HepG2 (cell line): ENCODE measurements around the gene TSC22D2.

Experiments
- HCFC1 ChIP-seq: fragments of 150-350 bp; IDR thresholded peaks from 2 replicates; pipeline ENCODE4 v1.6.1; 2014; ENCODE audit warnings: low read depth, low read length
- JUN ChIP-seq: sonication (generic); formaldehyde crosslinking; IDR thresholded peaks from 2 replicates; pipeline ENCODE4 v1.4.0; 2020; ENCODE audit warnings: mild to moderate bottlenecking, missing genetic modification reagents
- JUND ChIP-seq: sonication (generic); formaldehyde crosslinking; IDR thresholded peaks from 2 replicates; pipeline ENCODE4 v1.8.0; 2022; ENCODE audit warnings: mild to moderate bottlenecking, missing genetic modification reagents
- SP2 ChIP-seq: sonication (generic); formaldehyde crosslinking; IDR thresholded peaks from 2 replicates; pipeline ENCODE4 v1.5.1; 2020; ENCODE audit warnings: mild to moderate bottlenecking, missing genetic modification reagents
- ZNF24 ChIP-seq: fragments of 450-650 bp; IDR thresholded peaks from 2 replicates; pipeline ENCODE4 v1.6.1; 2017; ENCODE audit warnings: antibody characterized with exemption, mild to moderate bottlenecking
- ZNF629 ChIP-seq: sonication (generic); formaldehyde crosslinking; conservative IDR thresholded peaks from 2 replicates; pipeline ENCODE4 v1.5.0; 2020; ENCODE audit warnings: missing genetic modification reagents
- TF ChIP-seq, protein P1 (sequence below): fragments of 450-650 bp; IDR thresholded peaks from 2 replicates; pipeline ENCODE4 v1.6.1; 2016
- TF ChIP-seq, protein P2 (sequence below), 2 experiments: sonication (generic) in 1 of 2; formaldehyde crosslinking in 1 of 2; IDR thresholded peaks; 2 replicates each; pipeline versions ENCODE4 v1.6.1 to v1.9.0; 2014 to 2022; ENCODE audit warnings: antibody characterized with exemption in 1 of 2, borderline replicate concordance in 1 of 2, inconsistent platforms in 1 of 2, low read depth in 1 of 2, missing genetic modification reagents in 1 of 2
- TF ChIP-seq, protein P3 (sequence below): sonication (generic); formaldehyde crosslinking; IDR thresholded peaks from 2 replicates; pipeline ENCODE4 v1.8.1; 2023; ENCODE audit warnings: missing genetic modification reagents, inconsistent platforms, borderline replicate concordance
- TF ChIP-seq, protein P4 (sequence below): sonication (generic); formaldehyde crosslinking; IDR thresholded peaks from 2 replicates; pipeline ENCODE4 v1.5.0; 2020; ENCODE audit warnings: mild to moderate bottlenecking, missing genetic modification reagents, moderate library complexity

DNA sequence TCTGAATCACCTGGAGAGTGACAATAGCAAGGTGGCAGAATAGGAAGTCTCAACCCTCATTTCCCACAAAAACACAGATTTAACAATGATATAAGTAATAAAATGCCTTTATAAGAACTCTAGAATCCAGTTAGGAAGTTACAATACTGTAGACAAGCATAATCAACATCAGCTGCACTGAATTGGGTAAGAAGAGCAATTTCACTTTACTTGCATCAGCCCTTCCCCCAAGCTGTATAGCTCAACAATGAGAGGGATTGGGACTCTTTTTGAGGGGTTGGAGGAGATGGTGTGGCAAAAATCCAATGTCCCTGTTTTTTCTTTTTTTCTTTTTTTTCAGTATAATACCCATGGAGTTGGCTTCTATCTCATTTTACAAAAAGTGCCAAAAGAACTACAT lies 75.1 kb downstream of the TSC22D2 start:
- no peak for TF ChIP-seq ZNF24
- no peak for TF ChIP-seq HCFC1
- TF ChIP-seq, protein P1, sequence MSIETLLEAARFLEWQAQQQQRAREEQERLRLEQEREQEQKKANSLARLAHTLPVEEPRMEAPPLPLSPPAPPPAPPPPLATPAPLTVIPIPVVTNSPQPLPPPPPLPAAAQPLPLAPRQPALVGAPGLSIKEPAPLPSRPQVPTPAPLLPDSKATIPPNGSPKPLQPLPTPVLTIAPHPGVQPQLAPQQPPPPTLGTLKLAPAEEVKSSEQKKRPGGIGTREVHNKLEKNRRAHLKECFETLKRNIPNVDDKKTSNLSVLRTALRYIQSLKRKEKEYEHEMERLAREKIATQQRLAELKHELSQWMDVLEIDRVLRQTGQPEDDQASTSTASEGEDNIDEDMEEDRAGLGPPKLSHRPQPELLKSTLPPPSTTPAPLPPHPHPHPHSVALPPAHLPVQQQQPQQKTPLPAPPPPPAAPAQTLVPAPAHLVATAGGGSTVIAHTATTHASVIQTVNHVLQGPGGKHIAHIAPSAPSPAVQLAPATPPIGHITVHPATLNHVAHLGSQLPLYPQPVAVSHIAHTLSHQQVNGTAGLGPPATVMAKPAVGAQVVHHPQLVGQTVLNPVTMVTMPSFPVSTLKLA, result no peak
- TF ChIP-seq, protein P2, sequence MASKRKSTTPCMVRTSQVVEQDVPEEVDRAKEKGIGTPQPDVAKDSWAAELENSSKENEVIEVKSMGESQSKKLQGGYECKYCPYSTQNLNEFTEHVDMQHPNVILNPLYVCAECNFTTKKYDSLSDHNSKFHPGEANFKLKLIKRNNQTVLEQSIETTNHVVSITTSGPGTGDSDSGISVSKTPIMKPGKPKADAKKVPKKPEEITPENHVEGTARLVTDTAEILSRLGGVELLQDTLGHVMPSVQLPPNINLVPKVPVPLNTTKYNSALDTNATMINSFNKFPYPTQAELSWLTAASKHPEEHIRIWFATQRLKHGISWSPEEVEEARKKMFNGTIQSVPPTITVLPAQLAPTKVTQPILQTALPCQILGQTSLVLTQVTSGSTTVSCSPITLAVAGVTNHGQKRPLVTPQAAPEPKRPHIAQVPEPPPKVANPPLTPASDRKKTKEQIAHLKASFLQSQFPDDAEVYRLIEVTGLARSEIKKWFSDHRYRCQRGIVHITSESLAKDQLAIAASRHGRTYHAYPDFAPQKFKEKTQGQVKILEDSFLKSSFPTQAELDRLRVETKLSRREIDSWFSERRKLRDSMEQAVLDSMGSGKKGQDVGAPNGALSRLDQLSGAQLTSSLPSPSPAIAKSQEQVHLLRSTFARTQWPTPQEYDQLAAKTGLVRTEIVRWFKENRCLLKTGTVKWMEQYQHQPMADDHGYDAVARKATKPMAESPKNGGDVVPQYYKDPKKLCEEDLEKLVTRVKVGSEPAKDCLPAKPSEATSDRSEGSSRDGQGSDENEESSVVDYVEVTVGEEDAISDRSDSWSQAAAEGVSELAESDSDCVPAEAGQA (IDR thresholded peaks at IDR 0.05; ENCODE audit: low read depth), result no peak
- TF ChIP-seq, protein P2 (CRISPR knock-in tag; IDR thresholded peaks at IDR 0.05; ENCODE audit: borderline replicate concordance), result no peak
- TF ChIP-seq ZNF629 (CRISPR knock-in tag), result no peak
- no peak for TF ChIP-seq SP2
- TF ChIP-seq, protein P3, sequence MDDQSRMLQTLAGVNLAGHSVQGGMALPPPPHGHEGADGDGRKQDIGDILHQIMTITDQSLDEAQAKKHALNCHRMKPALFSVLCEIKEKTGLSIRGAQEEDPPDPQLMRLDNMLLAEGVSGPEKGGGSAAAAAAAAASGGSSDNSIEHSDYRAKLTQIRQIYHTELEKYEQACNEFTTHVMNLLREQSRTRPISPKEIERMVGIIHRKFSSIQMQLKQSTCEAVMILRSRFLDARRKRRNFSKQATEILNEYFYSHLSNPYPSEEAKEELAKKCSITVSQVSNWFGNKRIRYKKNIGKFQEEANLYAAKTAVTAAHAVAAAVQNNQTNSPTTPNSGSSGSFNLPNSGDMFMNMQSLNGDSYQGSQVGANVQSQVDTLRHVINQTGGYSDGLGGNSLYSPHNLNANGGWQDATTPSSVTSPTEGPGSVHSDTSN (CRISPR knock-in tag), result no peak
- TF ChIP-seq JUND (CRISPR knock-in tag), result no peak
- TF ChIP-seq JUN (CRISPR knock-in tag), result no peak
- TF ChIP-seq, protein P4, sequence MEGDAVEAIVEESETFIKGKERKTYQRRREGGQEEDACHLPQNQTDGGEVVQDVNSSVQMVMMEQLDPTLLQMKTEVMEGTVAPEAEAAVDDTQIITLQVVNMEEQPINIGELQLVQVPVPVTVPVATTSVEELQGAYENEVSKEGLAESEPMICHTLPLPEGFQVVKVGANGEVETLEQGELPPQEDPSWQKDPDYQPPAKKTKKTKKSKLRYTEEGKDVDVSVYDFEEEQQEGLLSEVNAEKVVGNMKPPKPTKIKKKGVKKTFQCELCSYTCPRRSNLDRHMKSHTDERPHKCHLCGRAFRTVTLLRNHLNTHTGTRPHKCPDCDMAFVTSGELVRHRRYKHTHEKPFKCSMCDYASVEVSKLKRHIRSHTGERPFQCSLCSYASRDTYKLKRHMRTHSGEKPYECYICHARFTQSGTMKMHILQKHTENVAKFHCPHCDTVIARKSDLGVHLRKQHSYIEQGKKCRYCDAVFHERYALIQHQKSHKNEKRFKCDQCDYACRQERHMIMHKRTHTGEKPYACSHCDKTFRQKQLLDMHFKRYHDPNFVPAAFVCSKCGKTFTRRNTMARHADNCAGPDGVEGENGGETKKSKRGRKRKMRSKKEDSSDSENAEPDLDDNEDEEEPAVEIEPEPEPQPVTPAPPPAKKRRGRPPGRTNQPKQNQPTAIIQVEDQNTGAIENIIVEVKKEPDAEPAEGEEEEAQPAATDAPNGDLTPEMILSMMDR (CRISPR knock-in tag), result no peak
